HCT116 (cell line): ENCODE results near the gene TEKT5. TPM values are rescaled to one million over a fixed set of nuclear protein-coding genes. Genes with fewer than 3 reads are reported as not detected.

ENCODE experiments used
- ATAC-seq: fragments of 200-7000 bp; cut with Tn5 transposase; 2 replicates; pipeline ENCODE4 v1.9.1; 2020; ENCODE audit warnings: mild to moderate bottlenecking, moderate library complexity
- BruUV-seq: library from RNA; stranded (reverse); fragments of 400-500 nt; replicated peaks from 2 replicates; lab custom pipeline; 2021; lab: Mats Ljungman, UMichigan
- CTCF ChIA-PET: fragments of 300-600 bp; sonication (Branson Sonifier 250); formaldehyde crosslinking; loops from one replicate; lab custom pipeline; 2021; ENCODE audit warnings: antibody characterized with exemption; lab: Charles Lee
- POLR2A ChIA-PET: fragments of 300-600, 350-600 bp; sonication (Branson Sonifier 250); formaldehyde crosslinking; loops from one replicate; lab custom pipeline; 2021; ENCODE audit warnings: antibody characterized with exemption; lab: Charles Lee
- RAD21 ChIA-PET, 2 experiments: fragments of 300-600 bp; sonication (Branson Sonifier 250); formaldehyde crosslinking; loops; one replicate each; lab custom pipeline; 2023; ENCODE audit warnings: low total read pairs in 2 of 2; ENCODE audit not compliant: uncharacterized antibody in 2 of 2, unreplicated experiment in 2 of 2, low non-redundant PET in 1 of 2; lab: Charles Lee
- DNase-seq: peaks from one replicate; pipeline ENCODE4 v3.0.0-alpha.2; 2010; ENCODE audit warnings: low read depth, low spot score
- H2AFZ ChIP-seq: fragments of 200-600 bp; shearing (Covaris generic), sonication (generic); 2 replicates; pipeline ENCODE4 v1.6.1; 2017; ENCODE audit warnings: low read depth, mixed run types, mixed read lengths, antibody characterized with exemption, low read length; ENCODE audit not compliant: poor library complexity, severe bottlenecking
- H3K27ac ChIP-seq: 2 replicates; pipeline ENCODE4 v1.5.1; 2012; ENCODE audit warnings: low read depth, low read length
- H3K27me3 ChIP-seq: fragments of 200-600 bp; sonication (generic); 2 replicates; pipeline ENCODE4 v1.6.1; 2016; ENCODE audit warnings: mixed run types, low read length, mixed read lengths; ENCODE audit not compliant: insufficient read depth
- H3K36me3 ChIP-seq, 2 experiments: fragments of 200-500 bp in 1 of 2; fragments of 200-600 bp in 1 of 2; sonication (Bioruptor generic) in 1 of 2; sonication (generic) in 1 of 2; 2 replicates each; pipeline versions ENCODE4 v1.5.1 to v1.6.1; 2014 to 2016; ENCODE audit warnings: low read length in 2 of 2, inconsistent platforms in 1 of 2, mixed read lengths in 1 of 2, mixed run types in 1 of 2; ENCODE audit not compliant: insufficient read depth in 2 of 2, control insufficient read depth in 1 of 2
- H3K4me1 ChIP-seq, 2 experiments: fragments of 200-600 bp in 1 of 2; sonication (generic) in 1 of 2; 2 replicates each; pipeline versions ENCODE4 v1.5.1 to v1.6.1; 2012 to 2017; ENCODE audit warnings: low read length in 2 of 2, inconsistent platforms in 1 of 2, mild to moderate bottlenecking in 1 of 2, mixed read lengths in 1 of 2, mixed run types in 1 of 2, moderate library complexity in 1 of 2; ENCODE audit not compliant: insufficient read depth in 2 of 2, control insufficient read depth in 1 of 2
- H3K4me2 ChIP-seq: fragments of 200-600 bp; sonication (generic); 2 replicates; pipeline ENCODE4 v1.6.1; 2017; ENCODE audit warnings: mixed run types, low read length, mixed read lengths
- H3K4me3 ChIP-seq, 2 experiments: fragments of 200-600 bp in 1 of 2; sonication (generic) in 1 of 2; replicated peaks in 1 of 2; 2 replicates each; pipeline ENCODE4 v1.5.1; 2011 to 2016; ENCODE audit warnings: low read length in 2 of 2, control low read depth in 1 of 2, low read depth in 1 of 2, mild to moderate bottlenecking in 1 of 2, mixed read lengths in 1 of 2, mixed run types in 1 of 2
- H3K79me2 ChIP-seq: fragments of 200-600 bp; sonication (generic); 2 replicates; pipeline ENCODE4 v1.6.1; 2017; ENCODE audit warnings: mild to moderate bottlenecking, mixed run types, low read length, moderate library complexity, mixed read lengths; ENCODE audit not compliant: insufficient read depth
- H3K9ac ChIP-seq: fragments of 200-600 bp; sonication (generic); 2 replicates; pipeline ENCODE4 v1.6.1; 2016; ENCODE audit warnings: low read length, mixed read lengths
- H3K9me2 ChIP-seq: fragments of 200-600 bp; sonication (generic), shearing (Covaris generic); 2 replicates; pipeline ENCODE4 v1.6.1; 2017; ENCODE audit warnings: mixed run types, mild to moderate bottlenecking, moderate library complexity; ENCODE audit not compliant: insufficient read depth
- H3K9me3 ChIP-seq, 2 experiments: fragments of 200-500 bp in 1 of 2; fragments of 200-600 bp in 1 of 2; sonication (Bioruptor generic) in 1 of 2; sonication (generic) in 1 of 2; 2 replicates each; pipeline ENCODE4 v1.6.1; 2014 to 2017; ENCODE audit warnings: low read length in 2 of 2, mixed read lengths in 2 of 2, inconsistent platforms in 1 of 2, low read depth in 1 of 2, mild to moderate bottlenecking in 1 of 2, mixed run types in 1 of 2, moderate library complexity in 1 of 2; ENCODE audit not compliant: control insufficient read depth in 1 of 2, insufficient read depth in 1 of 2
- H4K20me1 ChIP-seq: fragments of 200-600 bp; sonication (generic), shearing (Covaris generic); 2 replicates; pipeline ENCODE4 v1.6.1; 2017; ENCODE audit warnings: mixed run types, mild to moderate bottlenecking, moderate library complexity; ENCODE audit not compliant: insufficient read depth
- CBX3 ChIP-seq: IDR thresholded peaks from 2 replicates; pipeline ENCODE4 v1.6.1; 2012; ENCODE audit warnings: low read depth
- CEBPB ChIP-seq: IDR thresholded peaks from 2 replicates; pipeline ENCODE4 v1.6.1; 2012; ENCODE audit warnings: low read depth
- EGR1 ChIP-seq: IDR thresholded peaks from 2 replicates; pipeline ENCODE4 v1.6.1; 2012; ENCODE audit warnings: low read depth
- EZH2 ChIP-seq: fragments of 200-600 bp; sonication (generic); IDR thresholded peaks from 2 replicates; pipeline ENCODE4 v1.6.1; 2017; ENCODE audit warnings: antibody characterized with exemption, mixed run types
- JUND ChIP-seq: IDR thresholded peaks from 2 replicates; pipeline ENCODE4 v1.6.1; 2012
- MAX ChIP-seq: IDR thresholded peaks from 2 replicates; pipeline ENCODE4 v1.6.1; 2012
- POLR2AphosphoS5 ChIP-seq: IDR thresholded peaks from 2 replicates; pipeline ENCODE4 v1.6.1; 2011; ENCODE audit warnings: mild to moderate bottlenecking, low read depth, low read length, moderate library complexity
- RAD21 ChIP-seq: IDR thresholded peaks from 2 replicates; pipeline ENCODE4 v1.6.1; 2012; ENCODE audit warnings: low read depth, mild to moderate bottlenecking
- REST ChIP-seq: IDR thresholded peaks from 2 replicates; pipeline ENCODE4 v1.6.1; 2012; ENCODE audit warnings: low read depth
- SIN3A ChIP-seq: IDR thresholded peaks from 2 replicates; pipeline ENCODE4 v1.6.1; 2012; ENCODE audit warnings: low read depth
- SP1 ChIP-seq: IDR thresholded peaks from 2 replicates; pipeline ENCODE4 v1.6.1; 2012; ENCODE audit warnings: low read depth
- SRF ChIP-seq: IDR thresholded peaks from 2 replicates; pipeline ENCODE4 v1.6.1; 2012; ENCODE audit warnings: low read depth
- TCF7L2 ChIP-seq: IDR thresholded peaks from 2 replicates; pipeline ENCODE4 v1.7.0; 2011; ENCODE audit warnings: borderline replicate concordance, inconsistent platforms; ENCODE audit not compliant: insufficient read depth, insufficient read length; ENCODE audit errors: extremely low read depth
- YY1 ChIP-seq: IDR thresholded peaks from 2 replicates; pipeline ENCODE4 v1.6.1; 2011; ENCODE audit warnings: low read length, low read depth, moderate library complexity, mild to moderate bottlenecking; ENCODE audit not compliant: insufficient replicate concordance; ENCODE audit errors: extremely low read depth
- ZNF274 ChIP-seq: fragments of 200-500 bp; sonication (Bioruptor generic); IDR thresholded peaks from 2 replicates; pipeline ENCODE4 v1.6.1; 2014; ENCODE audit warnings: mild to moderate bottlenecking, low read depth, low read length, inconsistent platforms
- intact Hi-C: fragments of 100-400 bp; cut with micrococcal nuclease; formaldehyde crosslinking; loops from 2 replicates; pipeline ENCODE4 v1.10.0; 2022
- total RNA-seq: library from RNA; stranded (reverse); gene quantifications from one replicate; pipeline ENCODE4 v1.2.1, GENCODE V29; 2021; ENCODE audit not compliant: unreplicated experiment

The TEKT5 gene
- total RNA-seq, 1 experiment from 2014 or later, result 0.37 TPM

GRCh38 chr16:10743227-10743609 lies 48.5 kb upstream of the TEKT5 start:
- ATAC-seq (no peak), DNase-seq (no peak)
- TF ChIP-seq TCF7L2 (no peak), CBX3 (no peak), EZH2 (no peak), MAX (no peak), JUND (no peak), SP1 (no peak)
- no TSS peak for BruUV-seq
- Histone ChIP-seq H4K20me1 (no peaks in the 10 kb centered on the region), H3K9me2 (no peaks in the 10 kb centered on the region), H3K27ac (peak overlapping the region; percentile 85), H3K27me3 (no peaks in the 10 kb centered on the region), H3K4me1 (peaks cover 20 to 43% of the 10 kb centered on the region in 2 experiments), H3K4me2 (peak overlapping the region; percentile 96), H3K9me3 (no peaks in the 10 kb centered on the region), H3K79me2 (no peaks in the 10 kb centered on the region), H2AFZ (peak overlapping the region; percentile 36), H3K4me3 (peak overlapping the region; percentile 56 to 68), H3K36me3 (no peaks in the 10 kb centered on the region), H3K9ac (peak overlapping the region; percentile 83)
- RAD21 ChIA-PET, result no interaction called here
- POLR2A ChIA-PET, result interaction anchor here (0.7 to 1.4 kb wide), 2 partner anchors 10 to 190 kb away, joined by 4 read pairs; no protein-coding TSS in a partner anchor
- intact Hi-C loops, result loop anchor here (5.0 kb wide), 1 partner anchor 134 kb away; the partner anchor contains the start of gene CIITA
- CTCF ChIA-PET, result interaction anchor here (0.7 to 1.9 kb wide), 3 partner anchors 12 to 228 kb away, joined by 5 to 19 read pairs (median 5); no protein-coding TSS in a partner anchor

GRCh38 chr16:10741844-10742243 lies 47.1 kb upstream of the TEKT5 start:
- no TSS peak for BruUV-seq
- intact Hi-C loops, result loop anchor here (5.0 kb wide), 1 partner anchor 135 kb away; the partner anchor contains the start of gene CIITA
- Histone ChIP-seq H3K9me2 (no peaks in the 10 kb centered on the region), H3K27me3 (no peaks in the 10 kb centered on the region), H3K79me2 (no peaks in the 10 kb centered on the region), H3K9me3 (no peaks in the 10 kb centered on the region), H3K4me3 (no peak overlapping the region), H3K4me2 (no peak overlapping the region), H3K27ac (no peak overlapping the region), H3K4me1 (peaks cover 31 to 56% of the 10 kb centered on the region in 2 experiments), H3K9ac (no peak overlapping the region), H3K36me3 (no peaks in the 10 kb centered on the region), H2AFZ (no peak overlapping the region), H4K20me1 (no peaks in the 10 kb centered on the region)
- POLR2A ChIA-PET, result no interaction called here
- no peak for DNase-seq
- ATAC-seq, result no peak
- CTCF ChIA-PET, result no interaction called here
- RAD21 ChIA-PET, result no interaction called here
- TF ChIP-seq RAD21, result no peak
- TF ChIP-seq MAX, result no peak
- TF ChIP-seq EGR1, result no peak
- no peak for TF ChIP-seq CEBPB
- TF ChIP-seq SP1, result no peak
- no peak for TF ChIP-seq REST
- TF ChIP-seq YY1, result no peak
- no peak for TF ChIP-seq ZNF274
- no peak for TF ChIP-seq POLR2AphosphoS5
- TF ChIP-seq SRF, result no peak
- no peak for TF ChIP-seq SIN3A
- no peak for TF ChIP-seq JUND
